K562 (cell line): ENCODE measurements around the gene SOD1.

Source experiments
- TF ChIP-seq, protein P1 (sequence below): fragments of 450-650 bp; IDR thresholded peaks from 2 replicates; pipeline ENCODE4 v1.6.1; 2016; ENCODE audit warnings: antibody characterized with exemption
- TF ChIP-seq, protein P2 (sequence below): fragments of 250-450 bp; sonication (Bioruptor Pico); IDR thresholded peaks from 2 replicates; pipeline ENCODE4 v1.4.0; 2020

DNA sequence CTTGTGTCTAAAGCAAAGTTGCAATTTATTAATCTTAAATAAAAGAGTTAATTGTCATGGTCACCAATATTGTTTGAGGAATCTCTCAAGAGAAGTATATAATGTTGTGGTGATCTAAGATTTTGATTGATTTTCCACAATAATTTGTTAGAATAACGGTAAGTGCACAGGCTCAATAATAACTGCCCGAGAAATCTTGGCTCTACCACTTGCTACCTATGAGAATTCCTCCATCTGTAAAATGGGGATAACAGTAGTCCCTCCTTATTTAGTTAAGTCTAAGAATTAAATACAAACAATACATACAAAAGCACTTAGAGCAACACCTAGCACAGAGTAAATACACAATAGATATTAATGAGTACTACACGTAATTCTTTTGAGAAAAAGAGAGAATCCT lies 53.6 kb downstream of the SOD1 start:
- TF ChIP-seq, protein P1, sequence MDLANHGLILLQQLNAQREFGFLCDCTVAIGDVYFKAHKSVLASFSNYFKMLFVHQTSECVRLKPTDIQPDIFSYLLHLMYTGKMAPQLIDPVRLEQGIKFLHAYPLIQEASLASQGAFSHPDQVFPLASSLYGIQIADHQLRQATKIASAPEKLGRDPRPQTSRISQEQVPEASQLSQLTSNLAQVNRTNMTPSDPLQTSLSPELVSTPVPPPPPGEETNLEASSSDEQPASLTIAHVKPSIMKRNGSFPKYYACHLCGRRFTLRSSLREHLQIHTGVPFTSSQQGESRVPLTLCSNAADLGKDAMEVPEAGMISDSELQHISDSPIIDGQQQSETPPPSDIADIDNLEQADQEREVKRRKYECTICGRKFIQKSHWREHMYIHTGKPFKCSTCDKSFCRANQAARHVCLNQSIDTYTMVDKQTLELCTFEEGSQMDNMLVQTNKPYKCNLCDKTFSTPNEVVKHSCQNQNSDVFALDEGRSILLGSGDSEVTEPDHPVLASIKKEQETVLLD, result no peak
- TF ChIP-seq, protein P2, sequence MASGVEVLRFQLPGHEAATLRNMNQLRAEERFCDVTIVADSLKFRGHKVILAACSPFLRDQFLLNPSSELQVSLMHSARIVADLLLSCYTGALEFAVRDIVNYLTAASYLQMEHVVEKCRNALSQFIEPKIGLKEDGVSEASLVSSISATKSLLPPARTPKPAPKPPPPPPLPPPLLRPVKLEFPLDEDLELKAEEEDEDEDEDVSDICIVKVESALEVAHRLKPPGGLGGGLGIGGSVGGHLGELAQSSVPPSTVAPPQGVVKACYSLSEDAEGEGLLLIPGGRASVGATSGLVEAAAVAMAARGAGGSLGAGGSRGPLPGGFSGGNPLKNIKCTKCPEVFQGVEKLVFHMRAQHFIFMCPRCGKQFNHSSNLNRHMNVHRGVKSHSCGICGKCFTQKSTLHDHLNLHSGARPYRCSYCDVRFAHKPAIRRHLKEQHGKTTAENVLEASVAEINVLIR (CRISPR knock-in tag), result no peak
